Measurements from ENCODE around the gene DDX28.
"Not testable (repeated sequence)": the region's sequence is repeated elsewhere in the genome, so short reads cannot be mapped to it uniquely, and the experiment has no call there.

Gene DDX28

DNA sequence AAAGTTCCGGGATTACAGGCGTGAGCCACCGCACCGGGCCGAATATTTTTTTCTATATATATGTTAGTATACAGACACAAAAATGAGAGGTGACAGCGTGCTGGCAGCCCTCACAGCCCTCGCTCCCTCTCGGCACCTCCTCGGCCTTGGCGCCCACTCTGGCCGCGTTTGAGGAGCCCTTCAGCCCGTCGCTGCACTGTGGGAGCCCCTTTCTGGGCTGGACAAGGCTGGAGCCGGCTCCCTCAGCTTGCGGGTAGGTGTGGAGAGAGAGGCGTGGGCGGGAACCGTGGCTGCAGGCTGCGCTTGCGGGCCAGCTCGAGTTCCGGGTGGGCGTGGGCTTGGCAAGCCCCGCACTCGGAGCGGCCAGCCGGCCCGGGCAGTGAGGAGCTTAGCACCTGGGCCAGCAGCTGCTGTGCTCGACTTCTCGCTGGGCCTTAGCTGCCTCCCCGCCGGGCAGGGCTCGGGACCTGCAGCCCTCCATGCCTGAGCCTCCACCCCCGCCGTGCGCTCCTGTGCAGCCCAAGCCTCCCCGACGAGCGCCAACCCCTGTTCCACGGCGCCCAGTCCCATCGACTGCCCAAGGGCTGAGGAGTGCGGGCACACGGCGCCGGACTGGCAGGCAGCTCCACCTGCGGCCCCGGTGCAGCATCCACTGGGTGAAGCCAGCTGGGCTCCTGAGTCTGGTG lies 40.9 kb downstream of the DDX28 start:
- FAIRE-seq, result no peak
- TF ChIP-seq, protein P1, sequence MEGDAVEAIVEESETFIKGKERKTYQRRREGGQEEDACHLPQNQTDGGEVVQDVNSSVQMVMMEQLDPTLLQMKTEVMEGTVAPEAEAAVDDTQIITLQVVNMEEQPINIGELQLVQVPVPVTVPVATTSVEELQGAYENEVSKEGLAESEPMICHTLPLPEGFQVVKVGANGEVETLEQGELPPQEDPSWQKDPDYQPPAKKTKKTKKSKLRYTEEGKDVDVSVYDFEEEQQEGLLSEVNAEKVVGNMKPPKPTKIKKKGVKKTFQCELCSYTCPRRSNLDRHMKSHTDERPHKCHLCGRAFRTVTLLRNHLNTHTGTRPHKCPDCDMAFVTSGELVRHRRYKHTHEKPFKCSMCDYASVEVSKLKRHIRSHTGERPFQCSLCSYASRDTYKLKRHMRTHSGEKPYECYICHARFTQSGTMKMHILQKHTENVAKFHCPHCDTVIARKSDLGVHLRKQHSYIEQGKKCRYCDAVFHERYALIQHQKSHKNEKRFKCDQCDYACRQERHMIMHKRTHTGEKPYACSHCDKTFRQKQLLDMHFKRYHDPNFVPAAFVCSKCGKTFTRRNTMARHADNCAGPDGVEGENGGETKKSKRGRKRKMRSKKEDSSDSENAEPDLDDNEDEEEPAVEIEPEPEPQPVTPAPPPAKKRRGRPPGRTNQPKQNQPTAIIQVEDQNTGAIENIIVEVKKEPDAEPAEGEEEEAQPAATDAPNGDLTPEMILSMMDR (IDR thresholded peaks at IDR 0.05; ENCODE audit: insufficient read depth, missing control alignments), result no peak
- DNase-seq (ENCODE audit: insufficient read length, low spot score), result no peak

DNA sequence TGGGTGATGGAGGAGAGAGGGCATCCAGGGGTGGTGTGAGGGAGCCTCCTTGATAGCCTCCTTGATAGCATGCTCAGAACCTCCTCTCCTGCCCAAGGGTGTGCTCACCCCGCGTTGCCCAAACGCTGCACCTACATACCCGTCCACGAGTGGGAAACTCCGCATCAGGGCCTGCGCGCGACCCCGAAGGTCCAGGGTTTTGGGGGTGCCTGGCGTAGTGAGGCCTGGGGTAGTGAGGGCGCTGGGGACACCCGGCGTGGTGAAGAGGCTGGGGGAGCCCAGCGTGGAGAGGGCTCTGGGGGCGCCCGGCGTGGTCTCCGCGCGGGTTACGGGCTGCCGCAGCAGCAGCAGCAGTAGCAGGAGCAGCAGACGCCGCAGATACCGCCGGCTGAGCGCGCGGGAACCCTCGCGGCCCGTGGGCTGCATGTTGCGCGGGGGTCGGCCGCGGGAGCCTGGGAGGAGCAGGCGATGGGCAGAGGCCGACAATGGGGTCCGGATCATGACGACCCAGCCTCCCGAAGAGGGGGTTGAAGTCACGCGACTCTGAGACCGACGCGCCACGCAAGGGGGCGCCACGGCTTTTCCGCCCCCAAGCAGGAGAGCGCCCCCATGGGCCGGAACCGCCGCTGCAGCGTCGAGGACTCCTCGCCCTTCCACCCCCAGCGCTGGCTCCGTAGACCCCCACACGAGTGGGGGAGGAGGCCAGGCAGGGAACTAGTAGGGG lies 42.9 kb downstream of the DDX28 start, which contains the start of gene DPEP3:
Gene DPEP3 (minus strand): TSS at position 545 of the 724 bp plus-strand sequence. CDS start 119 bp downstream, at position 426.
- TF ChIP-seq, protein P1 (IDR thresholded peaks at IDR 0.05; ENCODE audit: insufficient read depth, missing control alignments), result no peak

DNA sequence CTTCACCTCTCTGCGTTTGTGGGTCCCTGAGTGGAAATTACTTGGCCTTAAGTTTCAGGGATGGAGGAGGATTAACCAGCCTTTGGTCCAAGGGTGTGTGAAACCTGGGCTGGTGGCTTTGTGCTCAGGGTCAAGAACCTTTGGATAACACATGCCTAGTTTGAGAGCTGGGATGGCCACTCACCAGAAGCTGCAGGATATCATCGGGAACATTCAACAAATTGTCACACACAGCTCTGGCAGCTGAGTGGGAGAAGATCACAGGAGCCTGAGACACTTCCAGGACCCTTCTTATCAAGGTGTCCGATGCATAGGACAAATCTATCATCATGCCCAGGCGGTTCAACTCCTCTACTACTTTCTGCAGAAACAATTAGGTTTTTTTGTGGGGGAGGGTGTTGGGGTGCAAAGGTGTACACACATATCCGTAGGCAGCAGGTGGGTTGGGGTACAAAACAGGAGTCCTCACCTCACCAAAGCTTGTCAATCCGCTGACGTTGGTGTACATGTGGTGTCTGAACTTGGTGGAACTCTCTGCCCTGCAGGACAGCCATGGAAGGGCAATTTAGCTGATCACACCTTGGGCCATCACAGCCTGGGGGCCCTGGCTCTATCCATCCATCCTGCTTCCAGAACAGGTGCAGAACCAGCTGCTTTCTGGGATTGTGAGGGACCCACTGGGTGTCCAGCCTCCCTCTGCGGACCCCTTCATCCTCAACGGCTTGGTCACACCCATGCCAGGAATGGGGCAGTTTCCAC lies 45.4 kb downstream of the DDX28 start:
- TF ChIP-seq, protein P1 (IDR thresholded peaks at IDR 0.05; ENCODE audit: insufficient read depth, missing control alignments), result no peak
- DNase-seq (ENCODE audit: insufficient read length, low spot score) (no peak), FAIRE-seq (no peak)

More for the DNA sequence above, 42.9 kb downstream of the DDX28 start, which contains the start of gene DPEP3:
- FAIRE-seq, result no peak
- no peak for DNase-seq (ENCODE audit: insufficient read length, low spot score)

DNA sequence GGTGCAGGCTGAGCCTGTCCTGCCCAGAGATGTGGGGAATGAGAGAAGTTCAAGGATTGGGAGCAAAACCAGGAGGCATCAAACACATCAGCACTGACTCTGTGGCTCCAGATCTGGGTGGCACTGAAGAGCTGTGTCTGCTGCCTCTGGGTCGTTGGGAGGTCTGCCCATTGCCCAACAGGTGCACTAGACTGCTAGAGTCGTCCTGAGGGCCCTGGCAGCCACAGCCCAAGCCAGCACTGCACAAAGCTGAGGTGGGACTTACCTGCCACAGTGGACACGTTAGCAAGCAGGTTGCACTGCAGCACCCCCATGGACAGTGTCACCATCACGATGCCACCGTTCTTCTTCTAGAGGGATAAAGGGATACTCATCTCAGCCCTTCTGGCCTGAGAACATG lies 46.0 kb downstream of the DDX28 start:
- no peak for DNase-seq (ENCODE audit: insufficient read length, low spot score)
- TF ChIP-seq, protein P1 (IDR thresholded peaks at IDR 0.05; ENCODE audit: insufficient read depth, missing control alignments), result no peak
- FAIRE-seq, result no peak

DNA sequence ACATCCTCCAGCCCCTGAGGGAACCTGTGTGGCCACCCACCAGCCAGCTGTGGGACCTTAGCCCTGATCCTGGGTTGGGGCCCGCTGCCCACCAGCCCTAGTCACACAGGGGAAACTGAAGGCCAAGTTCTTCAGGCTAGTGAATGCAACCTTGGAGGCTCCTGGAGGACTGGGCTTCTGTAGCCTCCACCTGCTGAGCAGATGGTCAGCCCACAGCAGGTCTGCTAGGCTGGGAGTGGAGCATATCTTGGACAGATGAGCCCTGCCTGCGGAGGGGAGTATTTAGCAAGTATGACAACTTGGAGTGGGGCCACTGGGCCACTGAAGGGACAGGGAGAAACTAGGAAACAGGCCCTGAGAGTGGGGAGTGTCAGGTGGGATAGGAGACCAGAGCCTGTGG lies 46.8 kb downstream of the DDX28 start:
- TF ChIP-seq, protein P1 (IDR thresholded peaks at IDR 0.05; ENCODE audit: insufficient read depth, missing control alignments), result no peak
- FAIRE-seq, result no peak
- no peak for DNase-seq (ENCODE audit: insufficient read length, low spot score)

DNA sequence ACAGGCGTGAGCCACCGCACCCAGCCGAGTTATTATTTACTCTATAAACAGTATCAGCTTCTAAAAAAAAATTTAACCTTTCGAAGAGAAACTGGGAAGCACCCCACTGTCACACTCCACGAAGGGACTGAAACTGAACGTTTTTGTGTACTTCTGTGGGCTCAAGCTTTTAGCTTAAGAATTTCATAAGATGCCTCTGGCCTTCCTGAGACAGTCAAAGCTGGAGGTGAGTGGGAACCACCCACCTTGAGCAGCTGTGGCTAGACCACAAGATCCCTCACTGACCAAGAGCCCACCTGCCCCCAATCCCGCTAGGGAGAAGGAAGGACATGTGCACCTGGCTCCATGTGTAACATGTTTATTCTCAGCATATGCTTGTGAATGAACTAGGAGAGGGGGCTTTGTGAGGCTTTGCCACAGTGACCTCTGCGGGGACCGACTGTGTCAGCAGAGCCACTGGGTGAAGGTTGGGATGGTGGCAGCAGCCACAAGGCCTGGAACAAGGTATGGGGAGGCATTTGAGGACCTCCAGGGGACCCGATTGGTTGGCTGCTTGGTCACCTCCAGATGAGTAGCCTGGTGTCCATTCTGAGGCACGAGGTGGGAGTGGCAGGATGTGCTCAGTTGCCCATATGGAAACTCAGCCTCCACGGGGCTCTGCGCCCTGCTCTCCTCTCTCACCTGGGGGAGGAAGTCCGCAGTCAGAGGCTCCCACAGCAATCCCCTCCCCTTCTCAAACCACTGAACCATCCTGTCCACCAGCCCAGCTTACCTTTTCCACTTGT lies 47.5 kb downstream of the DDX28 start:
- FAIRE-seq (no peak), DNase-seq (ENCODE audit: insufficient read length, low spot score) (no peak)
- TF ChIP-seq, protein P1 (IDR thresholded peaks at IDR 0.05; ENCODE audit: insufficient read depth, missing control alignments), result no peak

DNA sequence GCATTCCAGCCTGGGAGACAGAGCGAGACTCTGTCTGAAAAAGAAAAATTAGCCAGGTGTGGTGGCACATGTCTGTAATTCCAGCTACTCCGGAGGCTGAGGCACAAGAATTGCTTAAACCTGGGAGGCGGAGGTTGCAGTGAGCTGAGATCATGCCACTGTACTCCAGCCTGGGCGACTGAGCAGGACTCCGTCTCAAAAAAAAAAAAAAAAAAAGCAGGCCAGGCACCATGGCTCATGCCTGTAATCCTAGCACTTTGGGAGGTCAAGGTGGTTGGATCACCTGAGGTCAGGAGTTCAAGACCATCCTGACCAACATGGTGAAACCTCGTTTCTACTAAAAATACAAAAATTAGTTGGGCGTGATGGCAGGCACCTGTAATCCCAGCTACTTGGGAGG lies 50.7 kb downstream of the DDX28 start:
- FAIRE-seq; DNase-seq (ENCODE audit: insufficient read length, low spot score): not testable (repeated sequence)
